ENCODE measurements around the gene SLITRK3.

Gene SLITRK3

DNA sequence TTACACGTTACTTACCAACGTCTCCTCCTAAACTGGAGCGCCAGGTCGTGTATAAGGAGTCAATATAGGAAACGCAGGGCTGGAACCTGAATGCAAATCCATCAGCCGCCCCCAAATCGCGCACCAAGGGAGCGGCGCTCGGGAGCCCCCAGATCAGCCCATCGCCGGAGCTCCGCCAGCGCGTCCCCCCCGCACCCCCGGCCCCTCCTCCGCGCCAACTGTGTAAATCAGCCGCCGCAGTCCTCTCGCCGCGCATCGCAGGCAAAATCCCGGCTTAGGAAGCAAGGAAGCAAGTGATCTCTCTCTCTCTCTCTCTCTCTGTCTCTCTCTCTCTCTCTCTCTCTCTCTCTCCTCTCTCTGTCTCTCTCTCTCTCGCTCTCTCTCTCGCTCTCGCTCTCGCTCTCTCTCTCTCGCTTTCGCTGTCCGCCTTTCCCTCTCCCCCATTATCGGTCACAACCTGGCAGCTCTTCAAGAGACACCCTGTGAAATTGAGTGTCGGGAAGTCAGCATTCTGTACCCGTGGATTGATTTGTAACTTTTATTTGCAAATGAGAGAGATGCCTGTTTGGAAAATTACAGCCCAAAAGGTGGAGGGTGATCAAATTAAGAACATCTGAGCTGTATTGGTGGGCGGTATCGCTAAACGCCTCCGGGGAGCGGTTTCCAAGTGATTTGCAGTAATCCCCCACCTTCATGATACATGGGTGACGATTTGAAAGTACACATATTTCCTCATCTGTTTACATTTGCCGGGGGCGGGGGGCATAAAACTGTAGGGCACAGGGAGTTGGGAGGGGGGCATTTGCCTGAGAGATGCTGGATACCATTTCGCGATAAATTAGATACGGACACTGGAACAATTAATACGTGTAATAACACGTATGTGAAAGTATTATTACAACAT lies 645 bp upstream of the SLITRK3 start:
- Histone ChIP-seq H3K4me3 (ENCODE audit: severe bottlenecking) (peak overlapping the region; percentile 7), H3K27me3 (ENCODE audit: insufficient read depth, poor library complexity, severe bottlenecking) (peaks cover 81% of the 10 kb centered on the region), H3K4me1 (ENCODE audit: insufficient read depth, poor library complexity, severe bottlenecking) (no peaks in the 10 kb centered on the region), H3K9me3 (ENCODE audit: severe bottlenecking) (no peaks in the 10 kb centered on the region), H3K36me3 (ENCODE audit: low read depth) (no peaks in the 10 kb centered on the region), H3K27ac (ENCODE audit: poor library complexity, severe bottlenecking) (no peak overlapping the region)
- DNase-seq (ENCODE audit: low spot score) = no peak
- ATAC-seq (ENCODE audit: low read depth) = no peak
- TF ChIP-seq CTCF (IDR thresholded peaks at IDR 0.05; ENCODE audit: poor library complexity, severe bottlenecking) = no peak

- Histone ChIP-seq H3K27ac (ENCODE audit: poor library complexity, severe bottlenecking) (no peak overlapping the region), H3K9me3 (ENCODE audit: severe bottlenecking) (no peaks in the 10 kb centered on the region), H3K27me3 (ENCODE audit: insufficient read depth, poor library complexity, severe bottlenecking) (peaks cover 92% of the 10 kb centered on the region), H3K4me1 (ENCODE audit: insufficient read depth, poor library complexity, severe bottlenecking) (no peaks in the 10 kb centered on the region), H3K4me3 (ENCODE audit: severe bottlenecking) (no peak overlapping the region), H3K36me3 (ENCODE audit: low read depth) (no peaks in the 10 kb centered on the region)
- ATAC-seq (ENCODE audit: low read depth) (no peak), DNase-seq (ENCODE audit: low spot score) (no peak)
- TF ChIP-seq CTCF (IDR thresholded peaks at IDR 0.05; ENCODE audit: poor library complexity, severe bottlenecking) = no peak
Measured at GRCh38 chr3:165195241-165195639, 944 bp downstream of the SLITRK3 start.

DNA sequence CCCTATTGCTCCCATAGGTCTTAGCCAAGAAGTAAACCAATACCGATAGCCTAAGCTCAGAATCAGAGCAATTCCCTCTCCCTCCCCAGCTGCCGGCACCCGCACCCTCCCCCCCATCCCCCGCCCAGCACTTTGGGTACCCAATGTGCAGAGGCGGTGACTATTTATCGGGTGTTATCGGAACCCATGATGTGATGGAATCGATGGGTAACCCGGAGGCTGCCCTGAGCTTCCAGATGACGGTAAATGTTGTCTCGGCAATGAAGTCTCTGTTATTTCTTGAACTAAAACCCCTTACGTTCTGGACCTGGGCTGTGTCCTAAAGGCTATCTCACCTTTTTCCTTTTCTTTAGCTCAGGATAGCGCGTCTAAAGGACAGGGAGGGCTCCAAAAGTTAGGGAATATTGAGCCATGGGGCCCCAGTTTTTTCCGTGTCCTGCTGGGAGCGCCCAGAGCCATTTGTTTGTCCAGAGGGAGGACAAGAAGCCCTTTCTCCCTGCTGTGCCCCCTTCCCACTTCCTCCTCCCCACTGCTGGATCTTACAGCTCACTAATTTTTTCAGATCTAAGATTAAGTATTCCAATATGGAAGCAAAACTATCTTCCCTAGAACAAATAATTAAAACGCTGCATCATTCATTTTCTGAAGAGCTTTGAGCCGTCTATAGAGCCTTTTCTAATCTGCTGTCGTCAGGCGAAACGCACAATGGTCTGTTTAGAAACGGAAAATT lies 1.5 kb downstream of the SLITRK3 start:
- no peak for DNase-seq (ENCODE audit: low spot score)

DNA sequence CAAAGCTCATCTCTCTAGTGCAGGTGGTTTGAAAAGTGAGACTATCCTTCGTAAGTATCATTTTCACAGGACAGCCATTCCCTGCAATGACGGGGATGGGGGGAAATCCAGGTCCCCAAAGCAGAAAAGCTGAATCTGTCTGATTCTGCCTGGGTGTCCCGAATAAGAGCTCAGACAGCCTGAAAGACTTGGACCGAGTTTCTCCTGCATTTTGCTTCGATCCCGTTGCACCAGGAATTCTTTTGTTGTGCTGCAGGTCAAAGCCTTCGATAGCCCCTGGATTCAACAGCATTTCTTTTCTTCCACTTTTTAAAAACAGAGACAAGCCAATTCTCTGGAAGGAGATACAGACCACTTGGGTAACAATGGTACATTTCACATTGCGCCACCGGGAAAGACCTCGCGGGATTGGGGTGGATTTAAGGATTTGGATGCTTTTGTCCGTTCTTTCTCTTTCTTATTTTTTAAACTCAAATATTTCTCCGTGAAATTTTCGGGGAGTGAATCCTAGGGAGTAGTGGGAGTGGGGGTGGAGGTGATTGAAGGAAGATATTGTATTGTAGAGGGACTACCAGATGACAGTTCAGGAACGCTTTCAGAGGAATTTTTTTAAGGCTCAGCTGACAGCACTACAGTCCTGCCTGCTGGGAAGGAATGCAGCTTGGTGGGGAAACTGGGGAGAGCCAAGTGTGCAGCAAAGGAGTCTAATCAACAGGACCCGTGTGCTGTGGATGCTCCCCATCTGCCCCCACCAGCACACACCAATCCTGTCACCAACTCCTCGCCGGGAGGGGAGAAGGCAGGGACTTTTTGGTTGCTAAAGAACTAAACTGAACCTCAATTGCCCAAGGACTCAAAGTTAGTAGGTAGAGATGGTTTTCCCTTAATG lies 2.6 kb downstream of the SLITRK3 start:
- ATAC-seq (ENCODE audit: low read depth) (peak; percentile 29; the same call in 1 of the 3 replicates), DNase-seq (ENCODE audit: low spot score) (no peak)
- Histone ChIP-seq H3K27me3 (ENCODE audit: insufficient read depth, poor library complexity, severe bottlenecking) (peaks cover 78% of the 10 kb centered on the region), H3K4me3 (ENCODE audit: severe bottlenecking) (no peak overlapping the region), H3K9me3 (ENCODE audit: severe bottlenecking) (no peaks in the 10 kb centered on the region), H3K27ac (ENCODE audit: poor library complexity, severe bottlenecking) (no peak overlapping the region), H3K36me3 (ENCODE audit: low read depth) (no peaks in the 10 kb centered on the region), H3K4me1 (ENCODE audit: insufficient read depth, poor library complexity, severe bottlenecking) (no peaks in the 10 kb centered on the region)
- no peak for TF ChIP-seq CTCF (IDR thresholded peaks at IDR 0.05; ENCODE audit: poor library complexity, severe bottlenecking)

More for the DNA sequence above, 1.5 kb downstream of the SLITRK3 start:
- Histone ChIP-seq H3K27ac (ENCODE audit: poor library complexity, severe bottlenecking) (no peak overlapping the region), H3K4me1 (ENCODE audit: insufficient read depth, poor library complexity, severe bottlenecking) (no peaks in the 10 kb centered on the region), H3K4me3 (ENCODE audit: severe bottlenecking) (no peak overlapping the region), H3K27me3 (ENCODE audit: insufficient read depth, poor library complexity, severe bottlenecking) (peaks cover 89% of the 10 kb centered on the region), H3K9me3 (ENCODE audit: severe bottlenecking) (no peaks in the 10 kb centered on the region), H3K36me3 (ENCODE audit: low read depth) (no peaks in the 10 kb centered on the region)
- no peak for ATAC-seq (ENCODE audit: low read depth)
- TF ChIP-seq CTCF (IDR thresholded peaks at IDR 0.05; ENCODE audit: poor library complexity, severe bottlenecking) = no peak

Data from RWPE2 (cell line).